BJ (cell line): ENCODE measurements around the gene CCR3. TPM values are rescaled to one million over a fixed set of nuclear protein-coding genes. Genes with fewer than 3 reads are reported as not detected.

ENCODE experiments used
- CTCF ChIA-PET: fragments of 350-600 bp; formaldehyde crosslinking; extraction: SDS; loops from one replicate; lab custom pipeline; 2021; ENCODE audit warnings: antibody characterized with exemption, inconsistent platforms; lab: Yijun Ruan, JAX
- POLR2A ChIA-PET: fragments of 300-600 bp; sonication (Branson Sonifier 250); formaldehyde crosslinking; extraction: SDS; loops from one replicate; lab custom pipeline; 2021; ENCODE audit warnings: antibody characterized with exemption; lab: Charles Lee
- DNase-seq: peaks from one replicate; pipeline ENCODE4 v3.0.0-alpha.2; 2011; ENCODE audit warnings: low read depth
- H3K27me3 ChIP-seq: 2 replicates; pipeline ENCODE4 v1.6.0; 2011; ENCODE audit warnings: low read length; ENCODE audit not compliant: control insufficient read depth, insufficient read depth
- H3K36me3 ChIP-seq: 2 replicates; pipeline ENCODE4 v1.5.1; 2011; ENCODE audit warnings: low read length; ENCODE audit not compliant: control insufficient read depth, insufficient read depth
- H3K4me3 ChIP-seq: 2 replicates; pipeline ENCODE4 v1.5.1; 2011; ENCODE audit warnings: low read depth, mild to moderate bottlenecking, control low read depth, low read length
- CTCF ChIP-seq: IDR thresholded peaks from 2 replicates; pipeline ENCODE4 v1.5.1; 2011; ENCODE audit warnings: low read depth, mild to moderate bottlenecking, control low read depth, inconsistent platforms, low read length, moderate library complexity; ENCODE audit not compliant: insufficient read depth
- polyA plus RNA-seq: library from polyadenylated mRNA; depleted of rRNA; stranded (reverse); fragments of >200 nt; gene quantifications from 2 replicates; pipeline ENCODE4 v1.2.3, GENCODE V29; 2011

CCR3 gene
- polyA plus RNA-seq, 1 experiment, result not detected

- DNase-seq, result no peak
- H3K36me3 ChIP-seq, result no peaks in the 10 kb centered on the region
- CTCF ChIA-PET, result no interaction called here
- H3K27me3 ChIP-seq, result peaks cover 1% of the 10 kb centered on the region
- POLR2A ChIA-PET, result no interaction called here
- H3K4me3 ChIP-seq, result no peak overlapping the region
- no peak for TF ChIP-seq CTCF
Measured at GRCh38 chr3:46221391-46221790, 20.9 kb upstream of the CCR3 start.

GRCh38 chr3:46221938-46222337 is 20.3 kb upstream of the CCR3 start:
- peaks cover 1% of the 10 kb centered on the region for H3K27me3 ChIP-seq
- ChIA-PET POLR2A (no interaction called here), CTCF (interaction anchor here (1.2 kb wide), 1 partner anchor 8 kb away, joined by 3 read pairs; no protein-coding TSS in a partner anchor)
- no peak for TF ChIP-seq CTCF
- no peaks in the 10 kb centered on the region for H3K36me3 ChIP-seq
- no peak for DNase-seq
- no peak overlapping the region for H3K4me3 ChIP-seq

- ChIA-PET POLR2A (no interaction called here), CTCF (interaction anchor here (1.2 kb wide), 1 partner anchor 9 kb away, joined by 3 read pairs; no protein-coding TSS in a partner anchor)
- Histone ChIP-seq H3K27me3 (peaks cover 1% of the 10 kb centered on the region), H3K4me3 (no peak overlapping the region), H3K36me3 (no peaks in the 10 kb centered on the region)
- no peak for TF ChIP-seq CTCF
- no peak for DNase-seq
Measured at GRCh38 chr3:46222435-46223161, 19.7 kb upstream of the CCR3 start.

GRCh38 chr3:46228260-46229242 is 13.7 kb upstream of the CCR3 start:
- no peaks in the 10 kb centered on the region; the same call in 1 of the 2 replicates for H3K27me3 ChIP-seq
- peak; percentile 37 for DNase-seq
- H3K36me3 ChIP-seq, result no peaks in the 10 kb centered on the region
- ChIA-PET CTCF (no interaction called here), POLR2A (no interaction called here)
- H3K4me3 ChIP-seq, result no peak overlapping the region
- TF ChIP-seq CTCF, result no peak

- H3K27me3 ChIP-seq, result peaks cover 2% of the 10 kb centered on the region
Measured at GRCh38 chr3:46231323-46231722, 10.9 kb upstream of the CCR3 start.

More at GRCh38 chr3:46231323-46231722, 10.9 kb upstream of the CCR3 start:
- CTCF ChIA-PET, result no interaction called here
- Histone ChIP-seq H3K4me3 (no peak overlapping the region), H3K36me3 (no peaks in the 10 kb centered on the region)
- POLR2A ChIA-PET, result no interaction called here
- no peak for TF ChIP-seq CTCF
- no peak for DNase-seq
